ENCODE results near the gene ANXA2R. TPM values are rescaled to one million over a fixed set of nuclear protein-coding genes. Genes with fewer than 3 reads are reported as not detected.

The ANXA2R gene
- total RNA-seq, 1 donor from 2014 or later: 1.4 TPM

DNA sequence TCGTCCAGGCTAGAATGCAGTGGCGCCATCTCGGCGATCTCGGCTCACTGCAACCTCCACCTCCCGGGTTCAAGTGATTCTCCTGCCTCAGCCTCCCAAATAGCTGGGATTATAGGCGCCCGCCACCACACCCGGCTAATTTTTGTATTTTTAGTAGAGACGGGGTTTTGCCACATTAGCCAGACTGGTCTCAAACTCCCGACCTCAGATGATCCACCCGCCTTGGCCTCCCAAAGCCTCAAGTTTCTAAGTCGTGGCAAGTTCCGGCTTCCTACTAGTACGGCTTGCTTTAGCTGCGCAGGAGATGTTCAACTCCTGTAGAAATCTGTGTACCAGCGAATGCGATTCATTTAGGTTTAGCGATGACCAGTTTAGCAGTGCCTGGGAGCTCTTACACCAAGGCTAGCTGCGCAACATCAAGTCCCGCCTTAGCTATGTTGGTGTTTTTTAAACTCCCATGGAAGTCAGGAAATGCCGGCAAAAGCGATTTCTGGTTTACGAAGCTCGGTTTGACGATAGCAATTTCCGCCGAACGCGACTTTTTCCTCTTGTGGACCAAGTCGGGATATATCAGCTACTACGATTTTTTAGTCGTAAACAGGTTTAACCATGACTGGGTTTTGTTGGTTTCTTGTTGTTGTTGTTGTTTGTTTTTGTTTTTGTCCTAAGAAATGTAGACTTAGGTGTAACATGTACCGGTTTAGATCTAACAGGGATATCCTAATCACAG, 46.4 kb downstream of the ANXA2R start:
- Mint-ChIP-seq H3K27ac (peak overlapping the region; percentile 82), H3K4me1 (peaks cover 12% of the 10 kb centered on the region), H3K27me3 (ENCODE audit: low read depth) (peaks cover 89% of the 10 kb centered on the region), H3K4me3 (peak overlapping the region; percentile 68), H3K9me3 (peaks cover 13% of the 10 kb centered on the region), H3K36me3 (no peaks in the 10 kb centered on the region)
- TF ChIP-seq, protein P1, sequence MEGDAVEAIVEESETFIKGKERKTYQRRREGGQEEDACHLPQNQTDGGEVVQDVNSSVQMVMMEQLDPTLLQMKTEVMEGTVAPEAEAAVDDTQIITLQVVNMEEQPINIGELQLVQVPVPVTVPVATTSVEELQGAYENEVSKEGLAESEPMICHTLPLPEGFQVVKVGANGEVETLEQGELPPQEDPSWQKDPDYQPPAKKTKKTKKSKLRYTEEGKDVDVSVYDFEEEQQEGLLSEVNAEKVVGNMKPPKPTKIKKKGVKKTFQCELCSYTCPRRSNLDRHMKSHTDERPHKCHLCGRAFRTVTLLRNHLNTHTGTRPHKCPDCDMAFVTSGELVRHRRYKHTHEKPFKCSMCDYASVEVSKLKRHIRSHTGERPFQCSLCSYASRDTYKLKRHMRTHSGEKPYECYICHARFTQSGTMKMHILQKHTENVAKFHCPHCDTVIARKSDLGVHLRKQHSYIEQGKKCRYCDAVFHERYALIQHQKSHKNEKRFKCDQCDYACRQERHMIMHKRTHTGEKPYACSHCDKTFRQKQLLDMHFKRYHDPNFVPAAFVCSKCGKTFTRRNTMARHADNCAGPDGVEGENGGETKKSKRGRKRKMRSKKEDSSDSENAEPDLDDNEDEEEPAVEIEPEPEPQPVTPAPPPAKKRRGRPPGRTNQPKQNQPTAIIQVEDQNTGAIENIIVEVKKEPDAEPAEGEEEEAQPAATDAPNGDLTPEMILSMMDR (IDR thresholded peaks at IDR 0.05; ENCODE audit: unreplicated experiment): no peak
- no peak for DNase-seq (ENCODE audit: low spot score in 2 of 2, unreplicated experiment in 2 of 2)

DNA sequence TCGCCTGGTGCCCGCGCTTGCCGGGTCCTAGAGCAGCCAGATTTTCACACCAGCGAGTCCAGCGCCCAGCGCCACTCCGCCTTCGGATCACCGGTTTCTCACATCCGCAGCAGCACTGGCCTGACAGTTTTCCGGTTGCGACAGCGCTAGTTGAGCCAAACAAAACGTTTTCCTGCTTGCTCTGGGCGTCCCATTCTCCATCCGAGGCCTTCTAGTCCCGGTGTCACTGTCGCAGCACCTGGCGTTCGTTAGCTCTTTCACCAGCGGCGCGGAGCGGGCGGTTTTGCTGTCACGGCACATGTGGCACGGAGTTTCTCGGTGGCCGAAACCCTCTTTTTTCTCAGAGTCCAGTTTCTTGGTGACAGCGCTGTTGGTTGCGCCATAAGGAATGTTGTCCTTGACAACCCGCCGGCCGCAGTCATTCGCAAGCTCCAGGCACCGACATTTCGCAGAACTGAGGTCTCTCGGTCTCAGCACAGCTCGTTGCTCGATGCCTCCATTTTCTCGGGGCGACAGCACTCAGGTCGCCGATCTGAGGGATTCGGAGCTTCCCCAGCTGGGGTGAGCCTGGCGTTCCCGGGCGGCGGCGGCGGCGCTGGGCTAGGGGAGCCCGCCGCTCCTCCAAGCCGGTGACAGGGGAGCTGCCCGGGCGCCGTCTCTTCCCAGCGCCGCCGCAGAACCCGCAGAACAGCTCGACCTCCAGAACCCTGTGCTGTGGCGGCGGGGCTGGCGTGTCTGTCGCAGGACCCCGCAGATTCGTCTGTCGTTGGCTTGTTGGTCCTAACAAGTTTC, 47.8 kb downstream of the ANXA2R start:
- Mint-ChIP-seq H3K36me3 (no peaks in the 10 kb centered on the region), H3K27me3 (ENCODE audit: low read depth) (peaks cover 77% of the 10 kb centered on the region), H3K27ac (peak overlapping the region; percentile 82), H3K4me3 (peak overlapping the region; percentile 85), H3K4me1 (peaks cover 12% of the 10 kb centered on the region), H3K9me3 (peaks cover 19% of the 10 kb centered on the region)
- peak in 1 of 2 experiments; percentile 61 for DNase-seq (ENCODE audit: low spot score in 2 of 2, unreplicated experiment in 2 of 2)
- TF ChIP-seq, protein P1 (IDR thresholded peaks at IDR 0.05; ENCODE audit: unreplicated experiment): no peak

DNA sequence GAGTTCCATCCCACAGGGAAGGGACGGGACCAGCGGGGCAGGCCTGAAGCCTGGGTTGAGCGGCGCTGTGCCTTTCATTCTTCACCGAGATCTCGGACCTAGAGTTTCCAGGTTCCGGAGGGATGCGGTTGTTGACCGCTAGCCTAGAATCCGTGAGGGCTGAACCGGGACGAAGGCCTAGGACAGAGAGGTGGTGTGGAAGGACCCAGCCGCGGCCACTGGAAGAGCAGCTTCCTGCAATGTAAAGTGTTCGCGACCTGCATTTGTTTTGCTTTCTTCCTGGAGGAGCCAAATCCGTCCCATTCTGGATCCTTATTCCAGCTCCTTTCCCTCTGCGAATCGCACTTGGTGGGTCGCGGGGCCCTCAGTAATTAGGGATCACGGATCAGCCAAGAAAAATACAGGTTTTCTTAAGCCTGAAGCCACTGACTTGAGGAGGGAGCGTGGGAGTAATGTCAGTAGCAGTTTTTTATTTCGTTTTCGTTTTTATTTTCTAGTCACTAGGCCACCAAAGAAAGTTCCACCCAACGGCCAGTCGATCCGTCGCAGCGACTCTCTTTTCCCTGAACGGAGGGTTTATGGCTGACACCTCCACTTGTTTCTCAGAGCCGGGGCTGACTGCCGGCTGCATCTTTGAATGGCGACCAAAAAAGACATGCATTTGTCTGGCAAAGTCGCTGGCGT, 48.6 kb downstream of the ANXA2R start:
- peaks cover 12% of the 10 kb centered on the region for H3K4me1 Mint-ChIP-seq

DNA sequence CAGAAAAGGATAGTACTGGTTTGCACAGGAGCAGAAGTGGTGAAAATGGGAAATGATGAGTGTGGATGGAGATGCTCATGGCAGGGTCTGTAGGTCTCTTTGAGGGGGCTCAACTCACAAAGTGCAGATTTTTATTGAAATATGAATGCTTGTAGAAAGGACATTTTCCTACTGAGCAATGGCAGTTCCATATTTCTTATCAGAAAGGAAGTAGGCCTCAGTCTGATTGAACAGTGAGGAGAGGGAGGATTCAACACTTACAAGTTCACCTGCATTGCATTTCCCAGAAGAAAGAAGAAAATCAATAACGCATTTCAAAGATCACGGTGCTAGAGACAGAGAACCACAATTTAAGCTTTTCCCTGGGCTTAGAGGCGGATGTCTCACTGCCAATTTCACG, 49.2 kb downstream of the ANXA2R start:
- H3K36me3 Mint-ChIP-seq: no peaks in the 10 kb centered on the region
- peaks cover 12% of the 10 kb centered on the region for H3K4me1 Mint-ChIP-seq
- H3K27me3 Mint-ChIP-seq (ENCODE audit: low read depth): peaks cover 73% of the 10 kb centered on the region
- H3K27ac Mint-ChIP-seq: no peak overlapping the region
- no peak for DNase-seq (ENCODE audit: low spot score in 2 of 2, unreplicated experiment in 2 of 2)
- peaks cover 21% of the 10 kb centered on the region for H3K9me3 Mint-ChIP-seq
- TF ChIP-seq, protein P1 (IDR thresholded peaks at IDR 0.05; ENCODE audit: unreplicated experiment): no peak
- H3K4me3 Mint-ChIP-seq: peak overlapping the region; percentile 85

More for the DNA sequence above, 48.6 kb downstream of the ANXA2R start:
- no peak for DNase-seq (ENCODE audit: low spot score in 2 of 2, unreplicated experiment in 2 of 2)
- peak overlapping the region; percentile 82 for H3K27ac Mint-ChIP-seq
- H3K9me3 Mint-ChIP-seq: peaks cover 19% of the 10 kb centered on the region
- H3K27me3 Mint-ChIP-seq (ENCODE audit: low read depth): peaks cover 74% of the 10 kb centered on the region
- TF ChIP-seq, protein P1 (IDR thresholded peaks at IDR 0.05; ENCODE audit: unreplicated experiment): no peak
- H3K36me3 Mint-ChIP-seq: no peaks in the 10 kb centered on the region
- H3K4me3 Mint-ChIP-seq: peak overlapping the region; percentile 85

Other genes starting within 250 kb of the ANXA2R start
- gene SELENOP, start 228.4 kb downstream of the ANXA2R start, total RNA-seq: 84.5 to 95.8 TPM (median 86.9 TPM) in 3 replicates
- gene ZNF131, start 80.6 kb upstream of the ANXA2R start, total RNA-seq: 44.3 to 55.5 TPM (median 51.9 TPM) in 3 replicates
- gene NIM1K, start 151.9 kb upstream of the ANXA2R start, total RNA-seq: 0.22 to 0.40 TPM (median 0.29 TPM) in 3 replicates

Data from mesothelial cell of epicardium (in vitro differentiated cells).